NCI-H1092 treated with DMSO at 0.1 percent for 48 hours (cell line): Measurements from ENCODE around the gene NRCAM.
A peak's percentile ranks its signal among the peaks of the same experiment; 100 is the strongest.

Experiments used
- DNase-seq: peaks from one replicate; lab custom pipeline; 2025; lab: John Stamatoyannopoulos, UW

Gene NRCAM

GRCh38 chr7:108425714-108426275 lies 30.4 kb downstream of the NRCAM start:
- DNase-seq = no peak

DNA sequence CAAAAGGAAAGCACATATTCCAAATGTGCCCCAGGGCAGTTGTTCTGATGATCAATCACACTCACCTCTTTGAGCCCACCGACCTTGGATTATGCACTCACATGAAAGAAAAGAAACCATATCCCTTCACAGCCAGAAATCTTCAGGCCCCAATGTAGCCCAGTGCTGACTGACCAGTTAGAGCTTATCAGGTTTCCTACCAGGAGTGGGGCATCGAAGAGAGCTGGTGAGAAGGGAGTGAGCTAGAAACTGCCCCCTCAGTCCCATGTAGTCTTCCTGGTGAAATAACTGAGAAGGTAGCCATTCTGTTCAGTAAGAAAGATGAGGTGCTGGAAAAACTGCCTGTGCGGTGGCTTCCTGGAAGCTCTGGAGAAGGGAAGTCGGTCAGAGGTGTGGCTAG lies 32.2 kb downstream of the NRCAM start:
- no peak for DNase-seq

- DNase-seq = no peak
These were observed 32.9 kb downstream of the NRCAM start for GRCh38 chr7:108423089-108423989.

GRCh38 chr7:108421720-108422331 lies 34.4 kb downstream of the NRCAM start:
- DNase-seq = no peak

- DNase-seq = no peak
These were observed 36.0 kb downstream of the NRCAM start for GRCh38 chr7:108419961-108420908.

DNA sequence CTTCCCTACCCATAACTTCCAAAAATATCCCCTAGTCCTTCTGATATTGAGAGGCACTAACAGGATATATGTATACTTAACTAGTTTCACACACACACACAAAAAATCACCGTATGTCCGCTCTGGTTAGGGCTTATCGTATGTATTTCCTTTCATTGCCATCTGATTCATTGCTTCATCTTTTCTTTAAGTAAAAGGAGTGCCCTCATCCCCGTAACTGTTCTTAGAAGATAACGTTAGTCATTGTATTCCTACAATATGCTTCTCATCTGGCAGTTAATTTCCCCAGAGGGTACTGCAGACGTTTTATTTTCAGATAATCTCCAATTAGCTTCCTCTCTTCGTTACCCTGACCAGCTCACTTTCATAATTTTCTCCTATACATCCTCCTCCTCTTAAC lies 37.3 kb downstream of the NRCAM start:
- DNase-seq = no peak

GRCh38 chr7:108417926-108418325 lies 38.3 kb downstream of the NRCAM start:
- no peak for DNase-seq

DNA sequence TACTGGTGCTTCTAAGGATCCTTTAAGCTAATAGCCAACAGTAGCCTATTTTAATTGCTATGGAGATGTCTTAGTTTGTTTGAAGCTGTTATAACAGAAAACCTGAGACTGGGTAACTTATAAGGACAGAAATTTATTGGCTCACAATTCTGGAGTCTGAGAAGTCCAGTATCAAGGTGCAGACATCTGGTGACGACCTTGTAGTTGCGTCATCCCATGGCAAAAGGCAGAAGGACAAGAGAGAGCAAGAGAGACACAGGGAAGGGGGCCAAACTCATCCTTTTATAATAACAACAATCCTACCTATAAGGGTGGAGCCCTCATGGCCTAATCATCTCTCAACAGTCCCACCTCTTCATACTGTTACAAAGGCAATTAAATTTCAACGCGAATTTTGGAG lies 39.1 kb downstream of the NRCAM start:
- DNase-seq = no peak

- DNase-seq = peak; percentile 62
These were observed 40.3 kb downstream of the NRCAM start for GRCh38 chr7:108415821-108416536.

- no peak for DNase-seq
These were observed 41.2 kb downstream of the NRCAM start for GRCh38 chr7:108415084-108415483.

GRCh38 chr7:108413782-108414492 lies 42.3 kb downstream of the NRCAM start:
- DNase-seq = no peak

- DNase-seq = no peak
These were observed 42.9 kb downstream of the NRCAM start for GRCh38 chr7:108413337-108413736.

- DNase-seq = no peak
These were observed 47.1 kb downstream of the NRCAM start for GRCh38 chr7:108409146-108409545.

DNA sequence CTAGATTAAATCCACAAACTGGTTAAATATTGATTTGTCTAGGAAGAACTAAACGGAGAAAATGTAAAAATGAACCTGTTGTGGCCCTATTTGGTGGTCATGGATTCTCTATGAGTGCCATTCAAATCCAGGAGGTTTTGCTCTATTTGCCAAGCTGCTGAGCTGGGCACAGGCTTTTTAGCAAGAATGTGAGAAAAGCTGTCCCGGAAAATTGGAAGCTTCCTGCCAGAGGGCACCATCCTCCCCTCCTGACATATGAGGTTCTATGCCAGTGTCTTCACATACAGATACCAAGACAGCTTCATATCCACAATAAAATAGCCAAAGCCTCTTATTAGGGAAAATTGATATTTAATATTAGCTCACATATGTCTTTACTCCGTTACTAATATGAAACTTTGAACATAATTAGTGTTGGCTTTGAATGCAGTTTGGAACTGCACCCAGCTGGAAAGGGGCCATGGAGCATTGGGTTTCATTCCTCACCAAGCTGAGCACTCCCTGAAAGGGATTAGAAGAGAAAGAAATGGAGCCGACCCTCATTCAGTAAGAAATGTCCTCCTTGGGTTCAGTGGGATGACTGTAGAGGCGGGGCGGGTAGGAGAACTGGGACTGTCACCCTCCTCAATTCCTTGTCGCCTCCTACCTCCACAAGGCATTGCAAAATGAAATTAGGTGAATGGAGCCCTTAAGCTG lies 47.8 kb downstream of the NRCAM start:
- peak; percentile 90 for DNase-seq

DNA sequence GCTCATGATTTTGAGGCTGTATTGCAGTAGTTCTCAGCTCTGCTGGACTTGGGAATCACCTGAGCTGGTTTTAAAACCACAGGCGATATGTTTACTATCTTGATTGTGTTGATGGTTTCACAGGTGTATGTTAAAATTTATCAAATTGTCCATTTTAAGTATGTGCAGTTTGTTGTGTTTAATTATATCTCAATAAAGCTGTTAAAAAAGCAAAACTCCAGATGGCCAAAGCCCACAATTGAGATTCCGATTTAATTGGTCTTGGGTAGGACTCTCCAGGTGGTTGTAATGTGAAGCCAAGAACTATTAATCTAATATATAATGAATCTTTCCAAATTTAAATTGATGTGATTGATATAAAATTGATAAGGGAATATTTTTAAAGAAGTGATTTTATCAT lies 48.6 kb downstream of the NRCAM start:
- peak; percentile 42 for DNase-seq

GRCh38 chr7:108406222-108406890 lies 49.9 kb downstream of the NRCAM start:
- DNase-seq = no peak

- DNase-seq = no peak
These were observed 51.5 kb downstream of the NRCAM start for GRCh38 chr7:108404509-108405420.

DNA sequence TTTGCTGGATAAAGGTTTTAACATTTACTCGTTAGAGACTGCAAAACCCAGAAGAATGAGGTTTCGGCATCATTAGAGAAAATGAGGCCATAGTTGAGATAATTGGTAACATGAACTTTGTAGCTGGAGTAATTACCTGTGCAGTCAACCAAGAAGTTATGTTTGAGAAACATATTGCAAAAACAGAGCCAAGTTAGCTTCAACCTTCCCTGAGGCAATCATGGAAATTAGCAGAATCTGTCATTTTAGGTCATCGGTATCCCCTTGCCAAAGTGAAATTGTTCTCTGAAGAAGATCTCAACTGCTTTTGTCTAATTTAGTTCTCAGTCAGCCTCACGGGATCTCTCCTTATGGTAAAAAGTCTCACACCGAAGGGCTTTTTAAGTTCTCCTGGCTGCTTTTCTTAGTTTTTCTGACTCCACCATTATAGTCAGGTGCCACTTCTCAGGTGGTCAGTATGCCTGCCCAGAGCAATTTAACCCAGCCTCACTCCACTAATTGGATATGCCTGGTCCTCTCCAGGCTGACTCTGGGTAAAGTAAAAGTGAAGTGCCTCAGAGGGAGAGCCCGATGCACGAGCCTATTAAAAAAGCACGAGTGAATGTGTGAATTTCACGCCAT lies 52.5 kb downstream of the NRCAM start:
- peak; percentile 47 for DNase-seq
